IMR-90 (cell line): Measurements from ENCODE around the gene SYN1. TPM values are rescaled to one million over a fixed set of nuclear protein-coding genes. Genes with fewer than 3 reads are reported as not detected.

Source experiments
- ATAC-seq: fragments of 200-7000 bp; cut with Tn5 transposase; 2 replicates; pipeline ENCODE4 v1.9.1; 2020; ENCODE audit warnings: low read depth, mild to moderate bottlenecking, moderate library complexity
- BruUV-seq: library from RNA; stranded (reverse); fragments of 400-500 nt; replicated peaks from 2 replicates; lab custom pipeline; 2021; lab: Mats Ljungman, UMichigan
- CTCF ChIA-PET: fragments of 300-600 bp; formaldehyde crosslinking; extraction: SDS; loops from one replicate; lab custom pipeline; 2021; ENCODE audit warnings: antibody characterized with exemption; lab: Yijun Ruan, JAX
- POLR2A ChIA-PET: fragments of 300-600 bp; sonication (Branson Sonifier 250); formaldehyde crosslinking; loops from one replicate; lab custom pipeline; 2022; ENCODE audit warnings: antibody characterized with exemption; ENCODE audit not compliant: unreplicated experiment; lab: Charles Lee
- DNase-seq: peaks from one replicate; pipeline ENCODE4 v3.0.0; 2013
- H2AFZ ChIP-seq: replicated peaks from 2 replicates; pipeline ENCODE3; 2013; ENCODE audit warnings: low read length, mild to moderate bottlenecking; ENCODE audit not compliant: poor library complexity
- H2AK5ac ChIP-seq: 2 replicates; pipeline ENCODE4 v1.6.1; 2013; ENCODE audit warnings: low read depth, low read length, inconsistent platforms
- H2AK9ac ChIP-seq: replicated peaks from 2 replicates; pipeline ENCODE3; 2013; ENCODE audit warnings: mild to moderate bottlenecking, low read depth, low read length, moderate library complexity; ENCODE audit not compliant: poor library complexity
- H2BK120ac ChIP-seq: 2 replicates; pipeline ENCODE4 v1.6.1; 2013; ENCODE audit warnings: low read depth, low read length, inconsistent platforms
- H2BK15ac ChIP-seq: 3 replicates; pipeline ENCODE4 v1.6.1; 2013; ENCODE audit warnings: low read depth, low read length, inconsistent platforms
- H2BK20ac ChIP-seq: 2 replicates; pipeline ENCODE4 v1.6.1; 2013; ENCODE audit warnings: low read depth, mild to moderate bottlenecking, inconsistent platforms, low read length, moderate library complexity
- H2BK5ac ChIP-seq: 2 replicates; pipeline ENCODE4 v1.6.1; 2013; ENCODE audit warnings: mild to moderate bottlenecking, low read depth, low read length, inconsistent platforms; ENCODE audit not compliant: poor library complexity, severe bottlenecking
- H3K14ac ChIP-seq: replicated peaks from 2 replicates; pipeline ENCODE4 v1.6.1; 2013; ENCODE audit warnings: low read depth, low read length, inconsistent platforms
- H3K18ac ChIP-seq: 2 replicates; pipeline ENCODE4 v1.6.1; 2013; ENCODE audit warnings: low read depth, low read length, control low read depth
- H3K23ac ChIP-seq: 2 replicates; pipeline ENCODE4 v1.6.1; 2013; ENCODE audit warnings: low read depth, low read length, inconsistent platforms
- H3K27ac ChIP-seq: 2 replicates; pipeline ENCODE4 v1.5.1; 2013; ENCODE audit warnings: mild to moderate bottlenecking, control low read depth, low read length; ENCODE audit not compliant: insufficient read depth
- H3K27me3 ChIP-seq: 2 replicates; pipeline ENCODE4 v1.6.1; 2013; ENCODE audit warnings: low read length; ENCODE audit not compliant: control insufficient read depth, insufficient read depth
- H3K36me3 ChIP-seq: 2 replicates; pipeline ENCODE4 v1.6.1; 2013; ENCODE audit warnings: low read length, mixed read lengths; ENCODE audit not compliant: control insufficient read depth, insufficient read depth
- H3K4ac ChIP-seq: 2 replicates; pipeline ENCODE4 v1.6.1; 2013; ENCODE audit warnings: low read depth, low read length, inconsistent platforms
- H3K4me1 ChIP-seq: 2 replicates; pipeline ENCODE4 v1.6.1; 2013; ENCODE audit warnings: low read length, mixed read lengths; ENCODE audit not compliant: control insufficient read depth, insufficient read depth
- H3K4me2 ChIP-seq: 2 replicates; pipeline ENCODE4 v1.6.1; 2013; ENCODE audit warnings: low read depth, mild to moderate bottlenecking, control low read depth, low read length, moderate library complexity
- H3K4me3 ChIP-seq: 2 replicates; pipeline ENCODE4 v1.5.1; 2013; ENCODE audit warnings: low read depth, mild to moderate bottlenecking, control low read depth, low read length, moderate library complexity; ENCODE audit not compliant: insufficient read depth
- H3K56ac ChIP-seq: 2 replicates; pipeline ENCODE4 v1.6.1; 2013; ENCODE audit warnings: low read length, inconsistent platforms; ENCODE audit not compliant: insufficient read depth; ENCODE audit errors: extremely low read depth
- H3K79me1 ChIP-seq, 2 experiments: 2 replicates each; pipeline ENCODE4 v1.6.1; 2013; ENCODE audit warnings: low read length in 2 of 2, inconsistent platforms in 1 of 2, low read depth in 1 of 2
- H3K9ac ChIP-seq: 2 replicates; pipeline ENCODE4 v1.6.1; 2013; ENCODE audit warnings: low read depth, low read length, control low read depth
- H3K9me1 ChIP-seq: 2 replicates; pipeline ENCODE4 v1.6.1; 2013; ENCODE audit warnings: low read length, inconsistent platforms; ENCODE audit not compliant: insufficient read depth
- H3K9me3 ChIP-seq: 2 replicates; pipeline ENCODE4 v1.6.1; 2013; ENCODE audit warnings: low read length; ENCODE audit not compliant: control insufficient read depth, insufficient read depth
- H4K20me1 ChIP-seq: 2 replicates; pipeline ENCODE4 v1.6.1; 2013; ENCODE audit warnings: low read length, inconsistent platforms; ENCODE audit not compliant: insufficient read depth
- H4K5ac ChIP-seq: 2 replicates; pipeline ENCODE4 v1.6.1; 2013; ENCODE audit warnings: mild to moderate bottlenecking, low read depth, low read length, control low read depth
- H4K8ac ChIP-seq, 2 experiments: 2 replicates each; pipeline ENCODE4 v1.6.1; 2013; ENCODE audit warnings: low read depth in 2 of 2, low read length in 2 of 2, control low read depth in 1 of 2, inconsistent platforms in 1 of 2
- H4K91ac ChIP-seq: 2 replicates; pipeline ENCODE4 v1.6.1; 2013; ENCODE audit warnings: low read depth, low read length, inconsistent platforms; ENCODE audit not compliant: insufficient read depth
- BHLHE40 ChIP-seq: fragments of 150-350 bp; IDR thresholded peaks from 2 replicates; pipeline ENCODE4 v1.6.1; 2016; ENCODE audit warnings: mild to moderate bottlenecking, low read depth, low read length
- FOS ChIP-seq: fragments of 150-350 bp; IDR thresholded peaks from 2 replicates; pipeline ENCODE4 v1.6.1; 2016; ENCODE audit warnings: low read depth, low read length
- MAFK ChIP-seq: IDR thresholded peaks from 2 replicates; pipeline ENCODE4 v1.6.1; 2012; ENCODE audit warnings: low read depth, low read length, improper control_type of control experiment
- MAZ ChIP-seq: IDR thresholded peaks from 2 replicates; pipeline ENCODE4 v1.6.1; 2012; ENCODE audit warnings: low read depth, mild to moderate bottlenecking, low read length, improper control_type of control experiment, moderate library complexity, borderline replicate concordance
- MXI1 ChIP-seq: IDR thresholded peaks from 2 replicates; pipeline ENCODE4 v1.6.1; 2012; ENCODE audit warnings: low read depth, mild to moderate bottlenecking, low read length, moderate library complexity, borderline replicate concordance
- NFE2L2 ChIP-seq: fragments of 150-350 bp; IDR thresholded peaks from 2 replicates; pipeline ENCODE4 v1.6.1; 2016; ENCODE audit warnings: low read depth, mild to moderate bottlenecking, low read length
- POLR2A ChIP-seq: IDR thresholded peaks from 2 replicates; pipeline ENCODE4 v1.6.1; 2012; ENCODE audit warnings: mild to moderate bottlenecking, low read depth, low read length
- RAD21 ChIP-seq: IDR thresholded peaks from 2 replicates; pipeline ENCODE4 v1.6.1; 2012; ENCODE audit warnings: low read length, improper control_type of control experiment
- RCOR1 ChIP-seq: IDR thresholded peaks from 2 replicates; pipeline ENCODE4 v1.6.1; 2012; ENCODE audit warnings: mild to moderate bottlenecking, low read length, improper control_type of control experiment; ENCODE audit not compliant: insufficient replicate concordance
- RFX5 ChIP-seq: IDR thresholded peaks from 2 replicates; pipeline ENCODE4 v1.8.0; 2012; ENCODE audit warnings: low read depth, mild to moderate bottlenecking, low read length, moderate library complexity
- SMC3 ChIP-seq: fragments of 150-350 bp; IDR thresholded peaks from 2 replicates; pipeline ENCODE4 v1.6.1; 2016; ENCODE audit warnings: low read depth, mild to moderate bottlenecking, antibody characterized with exemption, low read length, moderate library complexity
- WGBS, 2 experiments: methylation state at CpG; one replicate each; pipeline versions ENCODE4 v1.1.5 to v1.1.7; 2013; ENCODE audit warnings: missing lambda C conversion rate in 2 of 2; ENCODE audit not compliant: insufficient read length in 1 of 2; ENCODE audit errors: extremely low coverage in 2 of 2; 5-methylcytosine and 5-hydroxymethylcytosine counted together
- dilution Hi-C: fragments of 300-500 bp; cut with HindIII; formaldehyde crosslinking; loops from one replicate; pipeline ENCODE4 v1.14.3; 2018; ENCODE audit warnings: low sequenced_read_pairs; ENCODE audit not compliant: unreplicated experiment
- in situ Hi-C: fragments of 300-500 bp; cut with MboI; formaldehyde crosslinking; loops from 3 replicates; pipeline ENCODE4 v1.14.3; 2019; ENCODE audit warnings: low sequenced_read_pairs, inconsistent platforms, mixed read lengths
- intact Hi-C: fragments of 100-400 bp; cut with micrococcal nuclease; formaldehyde crosslinking; loops from 2 replicates; pipeline ENCODE4 v1.10.0; 2022
- polyA plus RNA-seq, 3 experiments: library from polyadenylated mRNA; depleted of rRNA; stranded (reverse); fragments of >200 nt; gene quantifications; 2 replicates each; pipeline ENCODE4 v1.2.3, GENCODE V29; 2012; ENCODE audit warnings: low replicate concordance in 1 of 3
- total RNA-seq: library from RNA; depleted of rRNA; stranded (reverse); fragments of >200 nt; gene quantifications from 2 replicates; pipeline ENCODE4 v1.2.3, GENCODE V29; 2012
- TF ChIP-seq, protein P1 (sequence below): conservative IDR thresholded peaks from 2 replicates; pipeline ENCODE4 v1.5.1; 2012; ENCODE audit warnings: mild to moderate bottlenecking, low read depth, low read length, improper control_type of control experiment
- TF ChIP-seq, protein P2 (sequence below): fragments of 150-350 bp; IDR thresholded peaks from 2 replicates; pipeline ENCODE4 v1.6.1; 2016; ENCODE audit warnings: low read depth, mild to moderate bottlenecking, low read length, moderate library complexity, borderline replicate concordance
- TF ChIP-seq, protein P3 (sequence below): fragments of 150-350 bp; IDR thresholded peaks from 2 replicates; pipeline ENCODE4 v1.6.1; 2017; ENCODE audit warnings: mild to moderate bottlenecking, antibody characterized with exemption, low read length, low read depth

SYN1 gene
- total and polyA plus RNA-seq, 2 of the 4 experiments (the other 2 are of a cell fraction) = under 0.01 to 0.56 TPM

DNA sequence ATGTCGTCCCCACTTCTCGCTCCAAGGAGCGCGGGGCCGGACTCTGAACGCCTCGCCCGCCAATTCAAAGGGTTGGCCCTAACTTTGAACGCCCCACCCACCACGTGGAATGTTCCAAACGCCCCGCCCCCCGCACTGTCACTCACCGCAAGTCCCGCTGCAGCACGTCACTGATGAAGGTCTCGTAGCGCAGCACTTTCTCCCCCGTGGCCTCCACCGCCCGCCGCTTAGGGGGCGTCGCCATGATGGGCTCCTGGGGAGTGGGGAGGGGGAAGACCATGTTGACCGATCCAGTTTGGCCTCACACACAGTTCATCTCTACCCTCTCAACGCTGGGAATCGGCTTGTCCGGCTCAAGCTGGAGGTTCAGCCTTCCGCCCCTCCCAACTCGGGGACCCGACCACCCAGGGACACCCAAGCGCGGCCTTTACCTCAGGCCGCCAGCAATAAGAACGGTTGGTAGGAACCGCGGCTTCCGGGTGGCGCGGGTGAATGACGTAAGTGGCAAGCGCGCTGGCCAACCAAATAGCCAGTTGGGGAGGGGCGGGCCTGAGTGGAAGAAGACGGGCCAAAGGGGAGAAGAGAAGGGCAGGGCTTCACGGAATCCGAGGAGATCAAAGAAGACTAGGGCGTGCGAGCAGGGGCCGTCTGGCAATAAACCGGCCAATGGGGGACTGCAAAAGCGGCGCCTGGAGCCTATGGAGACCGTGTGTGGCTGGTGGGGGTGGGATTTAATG lies 39.2 kb upstream of the SYN1 start, which contains the start of gene UXT:
Gene UXT (minus strand): TSS at position 497 of the 737 bp plus-strand sequence. CDS start 253 bp downstream, at position 244.
- Histone ChIP-seq H2BK5ac (peak within 1 kb of the TSS; percentile 95), H4K5ac (peak within 1 kb of the TSS; percentile 96), H3K4me2 (peak within 1 kb of the TSS; percentile 74), H2BK120ac (peak within 1 kb of the TSS; percentile 81), H2AK9ac (peak within 1 kb of the TSS; percentile 97), H3K27me3 (no peaks in the 10 kb centered on the region), H2BK20ac (no peak within 1 kb of the TSS), H3K56ac (peak within 1 kb of the TSS; percentile 95), H3K9me1 (0 out of 2 replicates have a peak, but pooled peaks cover 4% of the 10 kb centered on the region), H4K91ac (peak within 1 kb of the TSS; percentile 96), H3K36me3 (peaks cover 13% of the 10 kb centered on the region), H3K4me3 (peak within 1 kb of the TSS; percentile 87), H3K9me3 (no peaks in the 10 kb centered on the region), H3K79me1 (peaks cover 11 to 18% of the 10 kb centered on the region in 2 experiments), H3K4ac (peak within 1 kb of the TSS; percentile 97), H3K27ac (peak within 1 kb of the TSS; percentile 99), H3K4me1 (peaks cover 4% of the 10 kb centered on the region; the same call in 1 of the 2 replicates), H4K8ac (peak within 1 kb of the TSS; percentile 89 to 98), H3K23ac (peak within 1 kb of the TSS; percentile 91; the same call in 1 of the 2 replicates), H3K18ac (peak within 1 kb of the TSS; percentile 88), H2BK15ac (peak within 1 kb of the TSS; percentile 97; the same call in 1 of the 3 replicates), H2AFZ (peak within 1 kb of the TSS; percentile 96), H3K14ac (peak within 1 kb of the TSS; percentile 100), H2AK5ac (peak within 1 kb of the TSS; percentile 97), H3K9ac (peak within 1 kb of the TSS; percentile 92), H4K20me1 (no peaks in the 10 kb centered on the region)
- in situ Hi-C loops (no loop called here), intact Hi-C loops (no loop called here), dilution Hi-C loops (no loop called here)
- no TSS peak for BruUV-seq
- ChIA-PET CTCF (no interaction called here), POLR2A (no interaction called here)
- DNase-seq (peak; percentile 94), ATAC-seq (peak; percentile 89)
- 33% methylated on average over 17 of the region's 54 CpGs; no CpG with 5 or more reads in 1 of the 2 experiments for WGBS, 2 experiments
- TF ChIP-seq RCOR1 = no peak
- TF ChIP-seq, protein P1, sequence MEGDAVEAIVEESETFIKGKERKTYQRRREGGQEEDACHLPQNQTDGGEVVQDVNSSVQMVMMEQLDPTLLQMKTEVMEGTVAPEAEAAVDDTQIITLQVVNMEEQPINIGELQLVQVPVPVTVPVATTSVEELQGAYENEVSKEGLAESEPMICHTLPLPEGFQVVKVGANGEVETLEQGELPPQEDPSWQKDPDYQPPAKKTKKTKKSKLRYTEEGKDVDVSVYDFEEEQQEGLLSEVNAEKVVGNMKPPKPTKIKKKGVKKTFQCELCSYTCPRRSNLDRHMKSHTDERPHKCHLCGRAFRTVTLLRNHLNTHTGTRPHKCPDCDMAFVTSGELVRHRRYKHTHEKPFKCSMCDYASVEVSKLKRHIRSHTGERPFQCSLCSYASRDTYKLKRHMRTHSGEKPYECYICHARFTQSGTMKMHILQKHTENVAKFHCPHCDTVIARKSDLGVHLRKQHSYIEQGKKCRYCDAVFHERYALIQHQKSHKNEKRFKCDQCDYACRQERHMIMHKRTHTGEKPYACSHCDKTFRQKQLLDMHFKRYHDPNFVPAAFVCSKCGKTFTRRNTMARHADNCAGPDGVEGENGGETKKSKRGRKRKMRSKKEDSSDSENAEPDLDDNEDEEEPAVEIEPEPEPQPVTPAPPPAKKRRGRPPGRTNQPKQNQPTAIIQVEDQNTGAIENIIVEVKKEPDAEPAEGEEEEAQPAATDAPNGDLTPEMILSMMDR = no peak
- peak; percentile 78; the same call in 1 of the 2 replicates for TF ChIP-seq MAZ
- TF ChIP-seq BHLHE40 = peak; percentile 28; the same call in 1 of the 2 replicates
- no peak for TF ChIP-seq SMC3
- TF ChIP-seq MAFK = no peak
- peak; percentile 59 for TF ChIP-seq MXI1
- peak; percentile 86; the same call in 1 of the 2 replicates for TF ChIP-seq POLR2A
- TF ChIP-seq FOS = no peak
- TF ChIP-seq RFX5 = no peak
- TF ChIP-seq, protein P2, sequence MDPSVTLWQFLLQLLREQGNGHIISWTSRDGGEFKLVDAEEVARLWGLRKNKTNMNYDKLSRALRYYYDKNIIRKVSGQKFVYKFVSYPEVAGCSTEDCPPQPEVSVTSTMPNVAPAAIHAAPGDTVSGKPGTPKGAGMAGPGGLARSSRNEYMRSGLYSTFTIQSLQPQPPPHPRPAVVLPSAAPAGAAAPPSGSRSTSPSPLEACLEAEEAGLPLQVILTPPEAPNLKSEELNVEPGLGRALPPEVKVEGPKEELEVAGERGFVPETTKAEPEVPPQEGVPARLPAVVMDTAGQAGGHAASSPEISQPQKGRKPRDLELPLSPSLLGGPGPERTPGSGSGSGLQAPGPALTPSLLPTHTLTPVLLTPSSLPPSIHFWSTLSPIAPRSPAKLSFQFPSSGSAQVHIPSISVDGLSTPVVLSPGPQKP = no peak
- TF ChIP-seq, protein P3, sequence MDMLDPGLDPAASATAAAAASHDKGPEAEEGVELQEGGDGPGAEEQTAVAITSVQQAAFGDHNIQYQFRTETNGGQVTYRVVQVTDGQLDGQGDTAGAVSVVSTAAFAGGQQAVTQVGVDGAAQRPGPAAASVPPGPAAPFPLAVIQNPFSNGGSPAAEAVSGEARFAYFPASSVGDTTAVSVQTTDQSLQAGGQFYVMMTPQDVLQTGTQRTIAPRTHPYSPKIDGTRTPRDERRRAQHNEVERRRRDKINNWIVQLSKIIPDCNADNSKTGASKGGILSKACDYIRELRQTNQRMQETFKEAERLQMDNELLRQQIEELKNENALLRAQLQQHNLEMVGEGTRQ = no peak
- TF ChIP-seq NFE2L2 = no peak
- no peak for TF ChIP-seq RAD21
